Measurements from ENCODE around the gene TGFBR1.

Gene TGFBR1

DNA sequence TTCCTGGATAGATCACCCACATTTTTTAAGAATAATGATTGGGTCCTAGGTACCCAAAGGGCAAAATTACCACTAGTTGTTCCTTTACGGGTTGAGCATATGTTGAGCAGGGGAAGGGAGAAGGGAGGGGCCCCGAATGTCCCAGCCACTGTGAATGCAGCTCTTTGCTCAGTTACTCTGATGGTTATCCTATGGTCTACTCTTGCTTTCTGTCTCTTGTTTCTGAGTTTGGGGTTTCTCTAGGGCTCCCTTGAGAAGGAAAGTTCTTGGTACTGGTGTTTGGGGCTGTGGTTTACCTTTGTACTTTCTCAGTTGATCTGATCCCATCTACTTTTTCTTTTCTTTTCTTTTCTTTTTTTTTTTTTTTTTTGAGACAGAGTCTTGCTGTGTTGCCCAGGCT, 61.2 kb downstream of the TGFBR1 start:
- in situ Hi-C loops (cut with MboI; ENCODE audit: low sequenced_read_pairs): no loop called here

DNA sequence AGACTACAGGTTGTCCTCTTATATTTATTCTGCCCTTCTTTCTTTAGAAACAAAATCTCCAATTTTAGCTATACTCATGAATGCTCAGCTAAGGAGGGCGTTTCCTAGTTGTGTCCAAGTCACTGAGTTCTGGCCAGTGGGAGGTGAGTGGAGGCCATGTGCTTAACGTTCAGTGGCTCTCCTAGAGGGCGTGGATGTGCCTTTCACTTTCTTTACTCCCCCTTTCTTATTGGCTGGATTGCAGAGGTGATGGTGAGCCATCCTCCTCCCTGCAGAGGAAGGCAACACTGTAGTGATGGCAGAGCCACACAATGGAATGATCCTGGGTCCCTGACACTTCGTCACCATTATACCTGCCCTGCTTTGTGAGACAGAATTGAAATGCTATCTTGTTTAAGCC, 62.2 kb downstream of the TGFBR1 start:
- in situ Hi-C loops (cut with MboI; ENCODE audit: low sequenced_read_pairs): no loop called here

DNA sequence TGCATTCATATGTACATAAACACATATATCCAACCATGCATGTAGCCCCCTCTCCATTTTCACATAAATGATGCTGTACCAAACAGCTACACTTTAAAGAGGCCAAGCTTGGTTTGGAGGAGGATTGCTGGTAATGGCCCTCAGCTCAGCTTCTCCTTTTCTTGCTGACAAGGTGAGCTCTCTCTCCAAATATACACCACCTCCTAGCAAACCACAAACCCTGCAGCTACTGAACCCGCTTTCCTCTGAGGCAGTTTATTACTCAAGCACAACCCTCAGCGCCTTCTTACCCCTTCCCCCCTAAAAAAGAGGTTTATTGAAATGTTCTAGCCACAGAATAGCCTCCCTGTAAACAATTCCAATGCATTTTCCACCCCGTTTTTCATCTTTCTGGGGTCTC, 62.8 kb downstream of the TGFBR1 start:
- in situ Hi-C loops (cut with MboI; ENCODE audit: low sequenced_read_pairs): no loop called here

DNA sequence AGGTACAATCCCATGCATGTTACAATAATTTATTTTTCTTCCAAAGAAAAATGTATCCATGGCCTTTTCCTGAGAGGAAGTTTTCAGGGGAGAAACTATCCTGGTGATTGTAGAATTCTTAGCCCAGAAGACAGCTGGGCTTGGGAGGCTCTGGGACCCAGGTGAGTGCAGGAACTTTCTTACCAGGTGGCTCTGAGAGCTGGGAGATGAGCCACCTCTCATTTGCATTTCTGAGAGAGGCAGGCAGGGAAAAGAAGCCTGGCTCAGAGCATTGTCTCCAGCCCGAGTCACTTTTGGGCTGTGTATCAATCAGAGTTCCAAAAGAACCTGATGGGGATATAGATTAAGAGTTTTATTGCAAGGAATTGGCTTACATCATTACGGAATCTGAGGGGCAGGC, 64.2 kb downstream of the TGFBR1 start:
- in situ Hi-C loops (cut with MboI; ENCODE audit: low sequenced_read_pairs): no loop called here

DNA sequence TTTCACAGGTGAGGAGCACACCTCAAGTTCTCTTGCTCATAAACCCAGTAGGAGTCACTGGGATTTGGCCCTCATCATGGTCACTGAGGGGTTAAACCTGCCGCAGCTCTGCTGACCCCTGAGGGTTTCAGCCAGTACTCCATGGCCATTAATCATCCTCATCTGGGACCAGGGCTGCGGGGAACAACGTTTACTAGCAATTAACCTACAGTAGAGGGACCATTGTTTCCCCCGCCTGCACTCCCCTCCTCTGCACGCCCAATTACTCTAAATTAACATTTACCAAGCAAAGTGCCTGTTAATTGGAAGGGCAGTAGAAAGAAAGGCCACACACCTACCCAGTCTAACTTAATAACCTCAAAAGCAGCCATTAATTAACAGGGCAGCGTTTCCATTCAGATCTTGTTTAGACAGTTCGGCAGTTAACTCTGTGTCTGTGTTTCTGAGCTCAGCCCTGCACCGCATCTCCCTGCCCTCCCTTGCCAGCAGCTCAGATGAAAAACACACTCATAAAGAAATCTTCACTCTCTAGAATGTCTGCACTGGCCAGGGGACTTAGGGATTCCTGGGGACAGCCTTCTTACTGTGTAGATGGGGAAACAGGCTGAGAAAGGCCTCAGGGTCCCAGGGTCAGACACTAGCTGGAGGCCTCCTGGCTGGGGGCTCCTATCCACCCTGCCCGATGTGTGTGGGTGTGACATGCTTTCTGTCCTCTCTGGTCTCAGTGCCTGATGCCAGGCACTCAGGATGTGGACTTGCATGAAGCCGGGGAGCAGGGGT, 65.3 kb downstream of the TGFBR1 start:
- in situ Hi-C loops (cut with MboI; ENCODE audit: low sequenced_read_pairs): no loop called here

DNA sequence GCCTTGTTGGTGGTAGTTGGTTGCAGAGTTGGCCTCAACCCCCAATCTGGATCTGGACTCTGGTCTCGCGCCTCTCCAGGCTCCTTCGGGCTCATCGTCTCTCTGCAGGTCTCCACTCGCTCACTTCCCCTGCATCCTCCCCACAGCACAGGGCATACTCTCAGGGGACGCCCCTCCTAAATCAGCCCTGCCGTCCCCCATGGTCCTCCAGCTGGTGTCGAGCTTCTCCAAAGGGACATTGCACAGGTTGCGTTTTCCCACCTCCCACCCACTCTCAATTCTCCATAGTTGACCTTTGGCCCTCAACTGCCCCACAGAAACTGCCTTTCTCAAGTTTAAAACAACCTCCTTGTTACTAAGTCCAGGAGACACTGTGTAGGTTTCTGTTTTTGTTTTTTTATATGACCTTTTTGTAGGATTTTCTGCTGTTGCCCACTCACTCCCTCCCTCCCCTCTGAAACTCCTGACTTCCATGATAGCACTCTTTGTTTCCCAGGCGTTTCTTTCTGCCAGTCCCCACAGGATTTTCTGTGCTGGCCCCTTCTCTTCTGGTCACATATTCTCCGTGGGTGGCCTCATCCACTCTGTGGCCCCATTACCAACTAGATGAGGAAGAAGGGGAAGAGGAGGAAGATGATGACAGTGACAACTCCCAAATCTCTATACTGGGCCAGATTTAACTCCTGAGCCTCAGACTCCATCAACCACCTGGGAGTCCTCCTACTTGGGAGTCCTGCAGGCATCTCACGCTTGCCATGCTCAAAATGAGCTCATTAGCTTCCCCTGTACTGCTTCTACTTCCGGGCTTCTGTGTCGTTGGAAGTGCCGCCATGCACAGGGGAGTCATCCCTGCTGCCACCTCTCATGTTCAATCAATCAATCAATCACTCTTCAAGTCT, 66.6 kb downstream of the TGFBR1 start:
- in situ Hi-C loops (cut with MboI; ENCODE audit: low sequenced_read_pairs): no loop called here

DNA sequence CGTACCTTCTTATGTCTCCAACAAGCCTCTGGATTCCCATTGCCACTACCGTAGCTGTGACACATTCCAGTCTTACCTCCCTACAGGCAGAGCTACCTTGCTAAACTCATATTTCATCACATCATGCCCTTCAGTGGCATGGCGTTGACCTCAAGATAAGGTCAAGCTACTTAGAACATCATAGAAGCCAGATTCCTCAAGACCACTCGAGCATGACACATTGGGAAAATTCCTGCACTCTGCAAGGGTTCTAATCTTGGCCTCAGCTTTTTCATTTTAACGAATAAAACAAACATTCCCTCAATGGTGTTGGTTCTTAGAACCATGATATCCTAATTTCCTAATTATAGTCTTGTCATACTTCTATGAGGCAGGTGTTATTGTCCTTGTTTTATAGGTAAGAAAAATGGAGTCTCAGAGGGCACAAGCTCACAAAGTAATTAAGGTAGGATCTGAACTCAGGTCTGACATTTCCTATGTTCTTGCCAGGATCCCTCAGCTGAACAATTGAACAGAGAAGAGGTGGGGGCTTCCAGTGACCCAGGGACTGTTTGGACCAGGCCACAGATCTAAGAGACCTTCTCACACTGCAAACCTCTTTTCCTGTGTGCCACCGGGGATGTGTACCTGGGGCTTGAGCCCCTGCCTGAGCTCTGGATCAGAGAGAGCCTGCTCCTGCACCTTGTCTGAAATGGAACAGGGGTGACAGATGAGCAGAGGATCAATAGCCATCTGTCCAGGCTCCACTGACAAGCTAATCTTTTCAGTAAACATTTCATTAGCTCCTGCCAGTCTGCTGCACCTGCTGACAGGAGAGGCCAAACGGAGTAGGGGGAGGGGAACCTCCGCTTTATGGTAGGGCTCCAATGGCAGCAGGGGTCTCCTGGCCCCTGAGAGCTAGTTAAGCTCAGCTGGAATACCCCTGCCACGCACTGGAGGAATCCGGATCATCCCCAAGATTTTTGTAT, 67.5 kb downstream of the TGFBR1 start:
- in situ Hi-C loops (cut with MboI; ENCODE audit: low sequenced_read_pairs): no loop called here

DNA sequence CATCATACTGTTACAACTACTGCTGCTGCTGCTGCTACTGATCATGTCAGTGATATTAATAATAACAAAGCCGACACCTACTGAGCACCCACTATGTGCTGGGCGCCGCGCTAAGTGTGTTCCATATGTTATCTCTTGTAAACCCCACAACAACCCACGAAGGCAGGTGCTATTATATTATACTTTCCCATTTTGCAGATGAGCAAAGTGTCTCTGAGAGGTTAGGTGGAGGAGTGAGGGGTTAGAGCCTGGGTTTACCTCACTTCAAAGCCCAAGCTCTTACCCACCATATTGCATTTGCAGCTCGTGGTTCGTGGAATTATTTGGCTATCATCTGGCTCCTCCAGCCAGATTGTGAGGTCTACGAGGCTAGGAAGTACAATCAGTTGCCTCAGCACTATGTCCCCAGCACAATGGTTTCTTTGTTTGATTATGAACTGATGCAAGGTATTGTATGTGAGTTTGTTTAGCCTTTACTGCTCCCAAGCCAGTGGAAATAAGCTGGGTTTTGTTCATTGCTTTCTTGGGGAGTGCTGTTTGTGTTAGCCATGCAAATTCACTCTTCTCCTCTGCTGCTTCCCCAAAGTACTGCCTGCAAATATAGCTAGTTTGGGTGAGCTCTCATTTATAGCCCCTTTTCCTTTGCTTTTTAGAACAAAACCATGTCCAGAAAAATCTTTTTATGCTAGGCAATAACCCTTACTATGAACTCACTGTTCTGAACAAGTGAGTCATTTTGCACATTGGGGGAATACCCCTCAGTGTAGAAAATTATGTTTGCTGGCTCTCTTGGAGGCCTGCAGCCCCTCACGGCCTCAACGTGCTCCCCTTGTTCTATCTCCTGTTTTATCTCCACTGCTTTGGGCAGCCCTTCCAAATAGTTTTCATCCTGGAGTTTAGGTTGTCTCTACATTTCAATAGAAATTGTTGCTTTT, 68.9 kb downstream of the TGFBR1 start:
- in situ Hi-C loops (cut with MboI; ENCODE audit: low sequenced_read_pairs): no loop called here

DNA sequence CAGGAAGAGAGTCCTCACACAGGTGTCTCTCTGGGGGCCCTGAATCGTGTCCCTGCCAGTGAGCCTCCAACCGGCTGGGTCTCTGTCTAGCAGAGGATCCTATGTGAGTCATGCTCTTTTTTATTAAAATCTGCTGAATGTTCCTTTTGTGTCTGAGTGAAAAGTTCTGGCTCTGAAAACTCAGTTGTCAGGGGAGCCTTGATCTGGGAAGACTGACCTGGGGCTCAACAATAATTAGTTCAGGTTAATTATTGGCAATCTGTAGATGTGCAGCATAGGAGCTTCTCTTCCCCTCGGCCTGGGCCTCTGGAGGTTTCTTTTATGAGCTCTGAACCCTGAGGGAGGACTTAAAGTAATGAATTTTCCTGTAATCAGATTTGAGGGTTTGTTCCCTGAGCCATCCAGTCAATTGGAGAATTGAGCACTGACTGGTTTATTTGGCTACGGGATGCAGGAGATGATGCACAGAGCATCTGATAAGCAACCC, 71.7 kb downstream of the TGFBR1 start:
- in situ Hi-C loops (cut with MboI; ENCODE audit: low sequenced_read_pairs): loop anchor here (25.0 kb wide), 2 partner anchors 1136 to 1411 kb away; partner anchors contain the start of gene CAVIN4

DNA sequence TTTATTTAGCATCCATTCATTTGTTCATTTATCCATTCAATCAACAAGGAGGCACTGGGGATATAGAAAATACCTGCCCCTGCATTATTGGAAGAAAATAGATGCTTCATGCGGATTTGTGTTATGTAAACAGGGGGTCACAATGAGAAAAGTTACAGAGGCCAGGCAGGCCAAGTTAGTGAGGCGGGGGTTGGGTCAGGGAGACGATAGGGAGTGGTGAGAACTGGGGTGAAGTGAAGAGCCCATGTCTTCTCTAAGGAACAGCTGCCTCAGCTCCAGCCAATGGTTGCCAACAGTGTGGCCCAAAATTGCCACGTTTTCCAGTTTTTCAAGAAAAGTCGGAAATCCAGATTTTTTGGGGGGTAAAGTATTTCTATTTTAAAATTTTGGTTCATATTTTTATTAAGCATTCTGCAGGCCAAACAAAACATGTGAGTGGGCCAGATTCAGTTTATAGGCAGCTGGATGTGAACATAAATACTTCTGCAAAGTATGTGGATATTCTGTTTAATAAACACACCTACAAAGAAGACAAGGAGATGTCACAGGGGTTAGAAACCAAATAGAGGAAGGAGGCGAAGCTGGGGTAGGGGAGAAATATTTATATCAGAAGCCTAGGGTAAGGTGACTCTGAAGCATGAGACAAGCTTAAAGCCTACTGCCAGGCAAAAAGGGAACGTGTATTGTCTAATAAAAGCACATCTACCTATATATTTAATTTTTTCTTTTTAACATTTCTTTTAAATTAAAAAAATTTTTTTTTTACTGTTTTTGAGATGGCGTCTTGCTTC, 72.9 kb downstream of the TGFBR1 start:
- in situ Hi-C loops (cut with MboI; ENCODE audit: low sequenced_read_pairs): loop anchor here (25.0 kb wide), 2 partner anchors 1135 to 1410 kb away; partner anchors contain the start of gene CAVIN4

DNA sequence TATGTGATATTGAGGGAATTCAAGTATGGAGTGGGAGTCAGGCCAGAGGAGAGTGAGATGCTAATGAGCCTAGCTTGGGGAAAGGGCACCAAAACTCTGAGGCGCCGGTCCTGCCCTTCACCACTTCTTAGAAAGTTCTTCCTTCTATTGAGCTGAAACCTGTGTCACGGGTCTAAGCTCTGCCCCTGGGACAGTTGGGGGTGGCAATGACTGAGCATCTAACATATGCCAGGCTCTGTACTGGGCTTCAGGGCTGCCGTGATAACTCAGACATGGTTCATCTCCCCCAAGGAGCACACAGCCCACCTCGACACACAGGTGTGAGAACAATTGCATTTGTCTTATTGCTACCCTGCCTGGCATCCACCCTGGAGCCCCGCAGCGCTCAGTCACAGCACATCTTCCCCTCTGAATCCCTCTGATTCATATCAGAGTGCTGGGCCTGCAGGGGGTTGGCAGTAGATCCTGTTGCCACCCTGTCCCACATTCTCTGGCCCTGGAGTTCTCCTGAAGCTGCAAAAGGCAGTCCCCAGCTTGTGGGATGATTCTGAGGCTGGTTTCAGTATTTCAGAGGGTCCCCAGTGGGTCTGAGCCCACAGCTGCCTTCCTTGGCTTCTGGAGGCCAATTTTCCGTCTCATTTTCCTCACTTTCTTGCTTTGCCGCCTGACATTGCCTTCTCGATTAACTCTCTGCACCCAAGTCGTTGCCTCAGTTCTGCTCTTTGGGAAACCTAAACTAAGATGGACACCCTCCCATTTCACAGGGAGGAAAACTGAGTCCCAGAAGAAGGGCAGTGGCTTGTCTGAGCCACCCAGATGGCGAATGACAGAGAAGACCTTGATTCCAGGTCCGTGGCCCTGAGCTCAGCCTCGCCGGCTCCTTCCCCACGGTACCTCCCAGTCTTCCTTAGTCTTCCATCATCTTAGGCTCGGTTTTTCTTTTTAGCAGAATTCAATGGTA, 74.3 kb downstream of the TGFBR1 start:
- in situ Hi-C loops (cut with MboI; ENCODE audit: low sequenced_read_pairs): loop anchor here (25.0 kb wide), 2 partner anchors 1133 to 1408 kb away; partner anchors contain the start of gene CAVIN4

DNA sequence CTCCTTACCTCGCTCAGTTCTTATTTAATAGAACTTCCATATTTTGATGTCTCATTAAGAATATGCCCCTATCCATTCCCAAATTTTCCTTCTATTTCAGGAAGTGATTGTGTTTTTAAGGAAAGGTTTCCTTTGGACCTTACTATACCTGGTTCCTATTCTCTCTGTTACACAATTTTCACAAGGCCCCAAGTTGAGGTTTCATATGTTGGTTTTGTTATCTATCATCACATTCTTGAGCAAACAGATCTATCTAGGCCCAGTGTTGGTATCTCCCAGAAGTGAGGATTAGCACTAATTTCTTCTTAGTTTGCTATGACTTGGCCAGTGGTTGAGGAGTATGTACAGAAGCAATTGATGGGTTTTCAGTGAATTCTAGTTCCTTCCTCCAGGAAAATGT, 75.3 kb downstream of the TGFBR1 start:
- in situ Hi-C loops (cut with MboI; ENCODE audit: low sequenced_read_pairs): loop anchor here (25.0 kb wide), 2 partner anchors 1132 to 1407 kb away; partner anchors contain the start of gene CAVIN4

DNA sequence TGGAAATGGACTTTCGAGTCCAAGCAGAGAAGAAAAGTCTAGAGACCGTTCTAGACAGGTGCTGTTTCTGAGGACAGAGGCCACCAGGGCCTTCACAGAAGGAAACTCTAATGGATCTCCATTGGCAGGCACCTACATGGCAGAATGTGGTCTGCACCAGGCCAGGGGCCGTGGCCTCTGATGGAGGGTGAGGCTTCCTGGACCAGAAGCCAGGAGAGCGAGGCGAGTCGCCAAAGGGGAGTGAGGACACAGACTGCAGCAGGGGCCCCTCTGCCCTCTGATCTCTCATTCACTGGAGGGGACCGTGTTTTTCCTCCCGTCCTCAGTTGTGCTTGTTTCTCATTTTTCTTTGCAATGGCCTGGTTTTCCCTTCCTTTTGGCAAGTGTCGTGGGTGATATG, 75.7 kb downstream of the TGFBR1 start:
- in situ Hi-C loops (cut with MboI; ENCODE audit: low sequenced_read_pairs): loop anchor here (25.0 kb wide), 2 partner anchors 1132 to 1407 kb away; partner anchors contain the start of gene CAVIN4

DNA sequence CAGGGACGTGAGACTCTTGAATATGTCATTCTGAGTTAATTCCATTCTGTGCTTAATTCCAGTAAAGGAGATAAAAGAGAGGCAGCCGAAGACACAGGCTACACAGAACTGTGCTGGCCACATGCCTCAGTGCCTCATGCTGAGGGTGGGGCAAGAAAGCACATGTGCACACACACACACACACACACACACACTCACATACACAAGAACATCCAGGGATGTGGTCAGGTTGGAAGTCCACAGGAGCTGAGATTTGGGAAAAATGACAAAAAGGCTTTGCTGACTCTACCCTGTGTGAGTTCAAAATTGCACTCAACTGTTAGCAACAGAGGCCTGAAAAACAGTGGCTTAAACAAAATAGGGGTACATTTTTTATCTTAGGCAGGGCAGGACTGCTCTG, 76.3 kb downstream of the TGFBR1 start:
- in situ Hi-C loops (cut with MboI; ENCODE audit: low sequenced_read_pairs): loop anchor here (25.0 kb wide), 2 partner anchors 1131 to 1406 kb away; partner anchors contain the start of gene CAVIN4

DNA sequence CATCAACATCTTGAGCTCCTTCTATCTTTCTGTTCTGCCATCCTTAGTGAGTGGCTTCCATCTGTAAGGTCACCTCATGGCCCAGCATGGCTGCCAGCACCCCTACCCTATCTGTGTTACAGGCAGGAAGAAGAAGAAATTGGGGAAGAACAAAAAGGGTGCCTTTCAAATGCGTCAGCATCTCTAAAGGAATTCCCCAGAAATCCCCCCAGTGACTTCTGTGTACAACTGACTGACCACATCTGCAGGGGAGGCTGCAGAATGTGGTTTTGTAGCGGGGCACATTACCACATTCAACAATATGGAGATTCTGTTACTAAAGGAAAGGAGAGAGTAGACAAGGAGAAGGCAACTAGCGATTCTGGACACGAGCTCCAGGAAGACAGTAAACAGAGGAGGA, 76.7 kb downstream of the TGFBR1 start:
- in situ Hi-C loops (cut with MboI; ENCODE audit: low sequenced_read_pairs): loop anchor here (25.0 kb wide), 2 partner anchors 1131 to 1406 kb away; partner anchors contain the start of gene CAVIN4

DNA sequence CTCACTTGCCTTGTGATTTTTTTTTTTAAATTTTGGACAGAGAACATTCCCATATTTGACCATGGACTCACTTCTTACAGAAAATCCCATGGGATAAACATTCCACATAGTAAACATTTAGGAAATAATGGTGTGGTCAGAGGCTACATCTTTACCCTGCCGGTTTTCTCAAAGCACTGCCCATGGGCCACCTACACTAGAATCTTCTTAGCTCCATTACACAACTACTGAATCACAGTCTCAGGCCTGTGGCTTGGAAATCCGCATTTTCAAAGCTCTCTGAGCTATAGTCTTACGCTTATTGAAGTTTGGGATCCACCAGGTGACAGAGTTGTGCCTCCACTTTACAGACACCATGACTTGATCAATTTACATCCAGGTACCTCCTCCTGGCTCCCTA, 77.4 kb downstream of the TGFBR1 start:
- in situ Hi-C loops (cut with MboI; ENCODE audit: low sequenced_read_pairs): loop anchor here (25.0 kb wide), 2 partner anchors 1130 to 1405 kb away; partner anchors contain the start of gene CAVIN4

DNA sequence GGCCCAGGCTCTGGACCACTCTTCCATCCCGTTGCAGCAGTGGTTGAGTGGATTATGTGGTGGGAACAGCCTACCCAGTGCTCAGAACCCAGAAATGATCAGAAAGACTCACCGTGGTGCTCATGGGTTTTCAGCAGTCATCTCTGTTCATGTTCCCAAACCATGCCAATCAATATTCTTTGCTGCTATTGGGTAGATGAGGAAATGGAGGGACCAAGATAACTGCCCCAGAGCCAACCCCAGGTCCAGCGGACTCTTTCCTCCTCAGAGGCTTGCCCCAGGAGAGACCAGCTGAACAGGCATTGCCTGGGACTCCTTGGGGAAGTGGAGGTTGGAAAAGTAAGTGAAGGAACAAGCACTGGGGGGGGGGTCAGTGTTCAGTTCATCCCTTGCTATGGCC, 78.7 kb downstream of the TGFBR1 start:
- in situ Hi-C loops (cut with MboI; ENCODE audit: low sequenced_read_pairs): loop anchor here (25.0 kb wide), 2 partner anchors 1129 to 1404 kb away; partner anchors contain the start of gene CAVIN4

Data from HL-60/S4 treated with phorbol 12-myristate 13-acetate at 8.2 ng/mL for 4 days and 3 days (cell line).